Parathyroid adenoma (tissue), 2 donors: Measurements from ENCODE around the gene LYSET.
A peak's percentile ranks its signal among the peaks of the same experiment; 100 is the strongest.
"Not testable (repeated sequence)": the region's sequence is repeated elsewhere in the genome, so short reads cannot be mapped to it uniquely, and the experiment has no call there.

Source experiments
- H2AFZ ChIP-seq: fragments of 300-600 bp; sonication (generic); one replicate; pipeline ENCODE4 v1.7.0; 2017; ENCODE audit warnings: antibody characterized with exemption, mild to moderate bottlenecking
- H3K27ac ChIP-seq: fragments of 300-600 bp; sonication (generic); one replicate; pipeline ENCODE4 v1.7.0; 2017
- H3K27me3 ChIP-seq: fragments of 300-600 bp; sonication (generic); one replicate; pipeline ENCODE4 v1.7.0; 2017; ENCODE audit warnings: low read length; ENCODE audit not compliant: control insufficient read depth, insufficient read depth
- H3K36me3 ChIP-seq: fragments of 300-600 bp; sonication (generic); one replicate; pipeline ENCODE4 v1.7.0; 2017; ENCODE audit warnings: low read length; ENCODE audit not compliant: control insufficient read depth, insufficient read depth
- H3K4me1 ChIP-seq: fragments of 300-600 bp; sonication (generic); one replicate; pipeline ENCODE4 v1.7.0; 2017; ENCODE audit warnings: control low read depth
- H3K4me2 ChIP-seq: fragments of 300-600 bp; sonication (generic); one replicate; pipeline ENCODE4 v1.7.0; 2017; ENCODE audit warnings: low read length
- H3K4me3 ChIP-seq: fragments of 300-600 bp; sonication (generic); one replicate; pipeline ENCODE4 v1.7.0; 2017; ENCODE audit warnings: low read depth, low read length
- H3K79me2 ChIP-seq: fragments of 300-600 bp; sonication (generic); one replicate; pipeline ENCODE4 v1.7.0; 2017; ENCODE audit warnings: control low read depth
- H3K9ac ChIP-seq: fragments of 300-600 bp; sonication (generic); one replicate; pipeline ENCODE4 v1.7.0; 2017; ENCODE audit warnings: mild to moderate bottlenecking
- H3K9me3 ChIP-seq: fragments of 300-600 bp; sonication (generic); one replicate; pipeline ENCODE4 v1.7.0; 2017; ENCODE audit warnings: low read length; ENCODE audit not compliant: control insufficient read depth
- CTCF ChIP-seq: fragments of 300-600 bp; sonication (generic); IDR thresholded peaks from one replicate; pipeline ENCODE4 v1.7.0; 2017; ENCODE audit warnings: antibody characterized with exemption, mild to moderate bottlenecking
- donor health status: primary hyperparathyroidism.

The LYSET gene

GRCh38 chr14:93171376-93171775, 13.7 kb upstream of the LYSET start:
- no peak overlapping the region for H3K27ac ChIP-seq
- no peaks in the 10 kb centered on the region for H3K79me2 ChIP-seq
- H3K9me3 ChIP-seq, result no peaks in the 10 kb centered on the region
- H3K27me3 ChIP-seq, result no peaks in the 10 kb centered on the region
- no peaks in the 10 kb centered on the region for H3K36me3 ChIP-seq
- no peak overlapping the region for H3K4me3 ChIP-seq
- no peak overlapping the region for H3K4me2 ChIP-seq
- H3K4me1 ChIP-seq, result peaks cover 8% of the 10 kb centered on the region
- TF ChIP-seq CTCF, result no peak
- H3K9ac ChIP-seq, result no peak overlapping the region
- H2AFZ ChIP-seq, result no peak overlapping the region

- no peaks in the 10 kb centered on the region for H3K36me3 ChIP-seq
- peak overlapping the region; percentile 79 for H2AFZ ChIP-seq
- H3K4me2 ChIP-seq, result peak overlapping the region; percentile 49
- TF ChIP-seq CTCF, result no peak
- H3K9ac ChIP-seq, result no peak overlapping the region
- peaks cover 10% of the 10 kb centered on the region for H3K4me1 ChIP-seq
- H3K27ac ChIP-seq, result no peak overlapping the region
- peak overlapping the region; percentile 1 for H3K4me3 ChIP-seq
- no peaks in the 10 kb centered on the region for H3K27me3 ChIP-seq
- H3K9me3 ChIP-seq, result no peaks in the 10 kb centered on the region
- H3K79me2 ChIP-seq, result no peaks in the 10 kb centered on the region
These were observed 11.1 kb upstream of the LYSET start for GRCh38 chr14:93173943-93174395.

GRCh38 chr14:93174731-93175130, 10.4 kb upstream of the LYSET start:
- not testable (repeated sequence) for H3K27ac ChIP-seq, H3K79me2 ChIP-seq, H3K4me2 ChIP-seq, H3K9me3 ChIP-seq, H3K9ac ChIP-seq, H2AFZ ChIP-seq, H3K4me3 ChIP-seq, H3K27me3 ChIP-seq, H3K36me3 ChIP-seq
- peaks cover 10% of the 10 kb centered on the region for H3K4me1 ChIP-seq

GRCh38 chr14:93175492-93175891, 9.6 kb upstream of the LYSET start:
- no peaks in the 10 kb centered on the region for H3K36me3 ChIP-seq
- no peak overlapping the region for H3K4me3 ChIP-seq
- no peak for TF ChIP-seq CTCF
- no peak overlapping the region for H2AFZ ChIP-seq
- no peaks in the 10 kb centered on the region for H3K27me3 ChIP-seq
- no peak overlapping the region for H3K27ac ChIP-seq
- peaks cover 10% of the 10 kb centered on the region for H3K4me1 ChIP-seq
- no peaks in the 10 kb centered on the region for H3K9me3 ChIP-seq
- H3K4me2 ChIP-seq, result no peak overlapping the region
- H3K9ac ChIP-seq, result no peak overlapping the region
- H3K79me2 ChIP-seq, result no peaks in the 10 kb centered on the region

- peak overlapping the region; percentile 96 for H3K4me3 ChIP-seq
- TF ChIP-seq CTCF, result no peak
- no peaks in the 10 kb centered on the region for H3K9me3 ChIP-seq
These were observed 1.4 kb upstream of the LYSET start for GRCh38 chr14:93183596-93184317.

More at GRCh38 chr14:93183596-93184317, 1.4 kb upstream of the LYSET start:
- no peaks in the 10 kb centered on the region for H3K36me3 ChIP-seq
- H3K9ac ChIP-seq, result peak overlapping the region; percentile 64
- peak overlapping the region; percentile 93 for H3K27ac ChIP-seq
- H3K4me2 ChIP-seq, result peak overlapping the region; percentile 93
- peaks cover 2% of the 10 kb centered on the region for H3K79me2 ChIP-seq
- H3K27me3 ChIP-seq, result no peaks in the 10 kb centered on the region
- H3K4me1 ChIP-seq, result peaks cover 6% of the 10 kb centered on the region
- H2AFZ ChIP-seq, result peak overlapping the region; percentile 96
